GM21825 (cell line): ENCODE measurements around the gene REPIN1.

Experiments
- ATAC-seq: cut with Tn5 transposase; IDR thresholded peaks from one replicate; pipeline ENCODE4 v1.9.1; 2021; ENCODE audit warnings: mild to moderate bottlenecking, moderate library complexity; ENCODE audit not compliant: unreplicated experiment

Gene REPIN1

DNA sequence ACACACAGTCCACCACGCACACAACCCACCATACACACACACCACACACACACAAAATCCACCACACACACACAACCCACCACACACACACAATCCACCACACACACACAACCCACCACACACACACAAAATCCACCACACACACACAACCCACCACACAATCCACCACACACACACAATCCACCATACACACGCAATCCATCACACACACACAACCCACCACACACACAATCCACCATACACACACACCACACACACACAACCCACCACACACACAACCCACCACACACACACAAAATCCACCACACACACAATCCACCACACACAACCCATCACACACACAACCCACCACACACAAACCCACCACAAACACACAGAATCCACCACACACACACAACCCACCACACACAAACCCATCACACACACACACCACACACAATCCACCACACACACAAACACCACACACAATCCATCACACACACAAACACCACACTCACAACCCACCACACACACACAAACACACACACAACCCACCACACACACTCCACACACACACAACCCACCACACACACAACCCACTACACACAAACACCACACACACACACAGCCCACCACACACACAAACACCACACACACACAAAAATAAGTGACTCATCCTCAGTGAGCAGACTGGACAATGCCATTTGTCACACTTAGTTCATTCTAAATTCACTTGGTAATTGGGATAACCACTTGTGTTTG is 8.8 kb upstream of the REPIN1 start:
- no peak for ATAC-seq

DNA sequence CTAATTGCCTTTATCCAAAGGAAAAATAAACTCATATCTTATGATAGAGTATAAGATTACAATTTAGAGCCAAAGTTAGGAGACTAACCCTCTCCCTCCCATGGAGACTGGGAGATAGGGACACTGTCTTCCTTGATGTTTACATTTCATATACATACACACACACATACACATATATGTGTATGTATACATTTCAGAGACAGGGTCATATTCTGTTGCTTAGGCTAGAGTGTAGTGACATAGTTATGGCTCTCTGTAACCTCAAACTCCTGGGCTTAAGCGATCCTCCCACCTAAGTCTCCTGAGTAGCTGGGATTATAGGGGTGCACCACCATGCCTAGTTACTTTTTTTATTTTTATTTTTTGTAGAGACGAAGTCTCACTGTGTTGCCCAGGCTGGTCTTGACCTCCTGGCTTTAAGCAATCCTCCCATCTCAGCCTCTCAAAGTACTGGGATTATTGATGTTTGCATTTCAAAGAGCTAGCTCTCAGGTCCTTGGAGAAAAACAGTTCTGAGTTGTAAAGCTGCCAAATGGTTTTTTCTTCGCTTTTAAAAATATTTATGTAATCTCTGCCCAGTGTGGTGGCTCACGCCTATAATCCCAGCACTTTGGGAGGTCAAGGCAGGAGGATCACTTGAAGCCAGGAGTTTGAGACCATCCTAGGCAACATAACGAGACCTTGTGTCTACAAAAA is 8.1 kb upstream of the REPIN1 start:
- no peak for ATAC-seq

DNA sequence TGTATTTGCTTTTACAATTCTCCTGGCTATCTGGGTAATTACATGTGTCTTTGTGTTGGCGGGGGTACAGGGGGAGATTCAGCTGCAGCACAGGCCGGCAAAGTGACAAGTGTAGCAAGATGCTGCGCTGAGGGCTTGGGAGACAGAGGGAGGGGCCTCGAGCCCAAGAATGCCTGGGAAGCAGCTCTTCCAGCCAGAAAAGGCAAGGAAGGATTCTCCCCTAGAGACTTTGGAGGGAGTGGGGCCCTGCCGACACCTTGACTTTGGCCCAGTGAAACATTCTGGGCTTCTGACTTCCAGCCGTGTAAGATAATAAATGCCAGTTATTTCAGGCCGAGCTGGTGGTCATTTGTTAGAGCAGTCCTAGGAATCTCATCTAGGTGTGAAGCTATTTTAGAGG is 7.2 kb upstream of the REPIN1 start:
- no peak for ATAC-seq

DNA sequence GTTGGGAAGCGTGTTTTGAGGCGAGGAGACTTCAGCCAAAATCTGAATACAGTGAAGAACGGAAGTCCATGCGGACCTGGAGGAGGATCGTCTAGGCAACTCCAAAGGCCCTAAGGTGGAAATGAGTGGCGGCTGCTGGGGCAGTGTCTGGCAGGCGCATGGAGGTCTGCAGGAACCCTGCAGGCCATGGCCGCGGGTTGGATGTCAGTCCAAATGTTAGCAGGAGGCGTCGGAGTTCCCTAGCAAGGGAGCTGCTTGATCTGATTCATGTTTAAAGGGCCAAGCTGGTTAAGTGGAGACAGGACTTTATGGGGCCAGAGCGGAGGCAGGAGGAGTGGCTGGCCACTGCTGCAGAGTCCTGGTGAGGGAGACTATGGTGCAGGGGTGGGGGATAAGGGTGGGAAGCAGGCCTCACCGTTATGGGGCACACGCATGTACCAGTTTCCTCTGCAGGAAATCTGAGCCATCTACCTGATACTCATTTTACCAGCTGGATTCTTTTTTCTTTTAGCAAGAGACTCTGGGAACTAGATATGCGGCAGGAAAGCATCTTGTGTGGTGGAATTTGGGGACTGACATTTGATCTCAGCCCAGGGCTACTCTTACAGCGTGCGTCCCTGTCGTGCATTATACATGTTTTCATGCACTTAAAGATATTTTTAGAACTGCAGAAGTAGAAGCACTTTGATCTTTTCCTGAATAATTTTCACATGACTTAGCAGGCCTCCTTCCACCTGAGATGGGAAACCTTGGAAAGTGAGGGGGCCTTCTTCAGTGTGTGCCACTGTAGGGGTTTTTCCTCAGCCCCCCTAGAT is 6.6 kb upstream of the REPIN1 start:
- ATAC-seq, result no peak

DNA sequence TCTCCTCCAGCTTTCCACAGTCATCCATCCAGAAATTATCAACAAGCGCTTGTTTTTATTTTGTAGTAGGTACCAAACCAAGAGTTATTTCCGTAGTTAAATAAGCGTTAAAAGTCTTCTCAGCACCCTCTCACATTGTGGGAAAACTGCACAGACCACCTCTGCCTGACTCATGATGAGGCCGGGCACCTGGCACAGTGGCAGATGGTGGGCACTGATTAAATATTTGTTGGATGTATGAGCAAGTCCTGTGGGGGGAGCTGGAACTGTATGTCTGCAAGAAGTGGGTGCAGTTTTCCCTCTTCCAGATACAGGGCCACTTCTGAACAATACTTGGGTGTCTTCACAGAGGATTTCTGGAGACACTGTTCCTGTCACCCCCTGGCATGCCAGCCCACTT is 5.3 kb upstream of the REPIN1 start:
- no peak for ATAC-seq

DNA sequence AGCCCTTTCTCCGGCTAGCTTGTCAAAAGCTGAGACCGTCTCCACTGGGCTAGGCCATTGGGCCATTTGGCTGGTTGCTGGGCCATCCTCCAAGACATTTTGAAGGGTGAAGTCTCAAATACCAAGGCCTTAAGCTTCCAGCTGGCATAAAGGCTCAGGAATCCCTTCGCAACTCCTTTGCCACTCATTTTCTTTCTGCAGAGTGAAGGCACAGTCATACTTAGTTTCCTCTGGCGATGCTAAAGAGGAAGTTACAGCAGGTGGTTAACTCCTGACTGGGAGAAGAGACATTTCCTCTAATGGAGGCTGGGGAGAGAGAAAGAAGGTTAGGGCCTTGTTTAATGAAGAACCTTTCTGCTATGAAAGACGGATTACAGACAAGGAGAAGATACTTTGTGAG is 4.8 kb upstream of the REPIN1 start:
- no peak for ATAC-seq

DNA sequence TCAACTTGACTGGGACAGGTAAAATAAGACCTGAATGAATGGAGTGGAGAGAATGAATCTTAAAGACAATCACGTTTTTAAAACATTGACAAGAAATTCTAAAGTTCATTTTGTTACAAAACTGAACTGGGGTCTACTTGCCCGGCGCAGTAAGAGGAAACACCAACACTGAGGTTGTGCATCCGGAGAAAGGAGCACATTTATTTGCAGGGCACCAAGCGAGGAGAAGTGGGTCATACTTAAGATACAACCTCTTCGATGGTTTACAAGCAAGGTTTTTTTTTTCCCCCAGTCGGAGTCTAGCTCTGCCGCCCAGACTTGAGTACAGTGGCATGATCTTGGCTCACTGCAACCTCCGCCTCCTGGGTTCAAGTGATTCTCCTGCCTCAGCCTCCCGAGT is 3.4 kb upstream of the REPIN1 start:
- no peak for ATAC-seq

DNA sequence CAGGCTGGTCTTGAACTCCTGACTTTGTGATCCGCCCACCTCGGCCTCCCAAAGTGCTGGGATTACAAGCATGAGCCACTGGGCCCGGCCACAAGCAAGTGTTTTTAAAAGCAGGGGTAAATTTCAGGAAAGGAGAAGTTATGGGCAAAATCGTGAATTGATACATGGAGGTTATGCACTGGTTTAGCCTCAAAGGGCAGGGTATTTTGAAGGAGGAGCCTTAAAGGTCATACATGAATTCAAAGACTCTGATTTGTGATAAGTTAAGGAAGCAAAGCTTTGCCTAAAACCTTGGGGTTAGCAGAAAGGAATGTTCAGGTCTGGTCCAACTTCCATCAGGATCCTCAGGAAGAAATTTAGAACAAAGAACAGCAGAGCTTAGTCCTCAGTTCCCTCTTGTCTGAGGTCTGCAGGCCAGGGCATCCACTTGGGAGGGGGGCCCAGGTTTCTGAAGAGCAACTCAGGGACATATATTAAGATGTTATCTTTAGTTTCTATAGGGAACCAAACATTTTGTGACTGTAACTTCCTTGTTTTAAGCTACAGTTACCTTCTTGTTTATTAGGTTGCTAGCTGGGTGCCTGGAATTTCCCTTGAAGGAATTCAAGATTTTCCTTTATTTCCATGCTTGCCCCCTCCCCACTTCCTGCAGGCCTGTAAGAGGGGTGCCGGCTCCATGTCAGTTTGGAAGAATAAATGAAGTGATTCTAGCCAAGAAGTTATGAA is 2.8 kb upstream of the REPIN1 start:
- ATAC-seq, result no peak

DNA sequence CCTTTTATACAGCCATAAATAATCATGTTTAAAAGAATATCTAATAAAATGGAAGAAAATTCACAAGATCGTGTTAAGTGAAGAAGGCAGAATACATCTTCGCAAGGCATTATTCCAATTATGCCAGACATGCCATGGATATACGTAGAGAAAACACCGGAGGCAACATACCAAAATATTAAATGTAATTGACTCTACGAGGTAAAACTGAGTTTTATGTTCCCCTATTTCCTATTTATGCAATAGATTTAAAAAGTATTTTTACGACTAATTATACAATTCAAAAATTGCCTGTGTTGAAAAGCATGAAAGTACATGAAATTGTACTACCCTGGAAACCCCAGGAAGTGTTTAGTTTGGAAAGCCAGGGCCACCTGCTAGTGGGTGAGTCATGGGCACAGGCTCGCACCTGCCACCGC is 936 bp upstream of the REPIN1 start:
- ATAC-seq, result no peak

DNA sequence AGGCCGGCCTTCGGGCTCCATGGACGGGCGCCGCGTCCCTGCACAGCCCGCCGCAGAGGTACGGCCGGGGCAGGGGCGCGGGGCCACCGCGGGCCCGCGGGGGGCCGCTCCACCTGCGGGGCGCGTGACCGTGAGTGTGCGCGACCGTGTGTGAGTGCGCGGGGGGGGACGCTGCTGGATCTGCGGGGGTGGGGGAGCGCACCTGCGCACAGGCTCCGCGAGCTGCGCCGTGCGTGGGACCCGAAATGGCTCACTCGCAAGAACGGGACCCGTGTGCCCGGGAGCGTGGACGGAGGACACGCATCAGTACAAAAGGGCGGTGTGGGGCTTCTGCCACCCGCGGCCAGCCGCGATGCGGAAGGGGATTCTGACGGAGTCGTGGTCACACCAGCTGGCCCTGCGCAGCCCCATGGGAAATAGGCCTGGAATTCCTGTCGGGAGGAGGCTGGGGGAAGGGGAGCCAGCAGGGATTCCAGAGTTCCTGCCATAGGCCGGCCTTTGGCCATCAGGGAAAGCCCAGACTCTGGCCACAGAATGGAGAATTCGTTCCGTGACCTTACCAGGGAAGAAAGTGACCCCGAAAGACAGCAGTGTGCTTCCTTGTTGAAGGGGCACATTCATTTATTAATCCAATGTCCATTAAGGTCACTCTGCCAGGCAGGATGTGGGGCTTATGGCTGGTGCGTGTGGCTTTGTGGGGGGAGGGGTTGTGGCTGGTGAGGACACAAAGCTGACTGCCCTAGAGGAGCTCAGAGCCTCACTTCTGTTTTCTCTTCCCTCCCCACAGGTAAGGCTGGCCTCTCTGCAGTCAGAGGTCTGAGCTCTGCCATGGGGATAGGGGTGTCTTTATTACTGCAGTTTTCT is 494 bp downstream of the REPIN1 start:
- peak; percentile 40 for ATAC-seq

DNA sequence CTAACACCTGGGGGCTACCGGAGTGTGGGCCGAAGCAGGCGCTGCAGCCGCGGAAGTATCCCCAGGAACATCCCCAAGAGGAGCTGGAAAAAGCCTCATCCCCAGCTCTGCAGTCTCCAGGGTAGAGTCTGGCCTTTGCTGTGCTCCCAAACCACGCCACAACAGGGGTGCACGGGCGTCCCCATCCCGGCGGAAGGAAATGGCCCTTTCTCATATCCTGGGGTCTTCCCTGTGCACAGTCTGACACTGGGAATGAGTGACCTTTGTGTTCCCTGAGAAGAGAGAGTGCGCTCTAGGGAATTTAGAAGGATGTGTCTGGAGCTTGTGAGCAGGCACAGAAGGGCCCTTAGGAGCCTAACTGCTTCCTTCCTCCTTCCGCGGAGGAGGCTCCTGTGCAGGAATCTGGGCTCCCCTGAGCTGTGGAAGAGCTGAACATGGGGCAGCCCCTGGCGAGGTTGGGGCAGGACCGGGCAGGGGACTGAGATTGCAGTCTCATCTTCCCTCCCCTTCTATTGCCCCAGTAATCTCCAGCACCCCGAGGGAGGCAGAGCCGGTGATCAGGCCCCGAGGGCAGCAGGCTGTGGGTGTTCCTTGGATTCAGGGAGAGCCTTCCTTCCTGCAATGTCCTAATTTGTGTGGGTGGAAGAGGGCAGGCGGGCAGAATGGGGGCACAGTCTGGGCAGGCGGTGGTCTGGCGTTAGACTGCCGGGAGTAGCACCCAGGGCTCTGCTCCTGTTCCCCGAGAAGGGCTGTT is 1.3 kb downstream of the REPIN1 start:
- ATAC-seq, result no peak

DNA sequence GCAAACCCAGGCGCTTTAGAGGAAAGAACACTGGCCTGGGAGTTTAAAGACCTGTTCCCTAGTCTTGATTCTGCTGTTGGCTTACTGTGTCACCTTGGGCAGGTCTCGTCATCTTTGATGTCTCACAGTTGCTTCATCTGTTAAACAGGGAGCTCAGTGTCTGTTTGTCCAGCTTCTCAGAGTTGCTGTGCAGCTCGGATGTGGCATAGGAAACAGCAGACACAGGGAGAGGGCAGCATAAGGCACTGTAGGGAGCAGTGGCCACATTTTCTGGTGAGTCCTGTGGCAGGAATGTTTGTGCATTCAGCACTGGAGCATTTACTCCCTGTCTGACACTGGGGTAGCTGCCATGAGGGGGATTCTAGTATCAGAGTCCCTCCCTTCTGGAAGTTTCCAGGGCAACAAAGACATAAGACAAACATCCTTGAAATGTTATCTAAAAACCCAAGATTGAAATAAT is 2.0 kb downstream of the REPIN1 start:
- no peak for ATAC-seq

DNA sequence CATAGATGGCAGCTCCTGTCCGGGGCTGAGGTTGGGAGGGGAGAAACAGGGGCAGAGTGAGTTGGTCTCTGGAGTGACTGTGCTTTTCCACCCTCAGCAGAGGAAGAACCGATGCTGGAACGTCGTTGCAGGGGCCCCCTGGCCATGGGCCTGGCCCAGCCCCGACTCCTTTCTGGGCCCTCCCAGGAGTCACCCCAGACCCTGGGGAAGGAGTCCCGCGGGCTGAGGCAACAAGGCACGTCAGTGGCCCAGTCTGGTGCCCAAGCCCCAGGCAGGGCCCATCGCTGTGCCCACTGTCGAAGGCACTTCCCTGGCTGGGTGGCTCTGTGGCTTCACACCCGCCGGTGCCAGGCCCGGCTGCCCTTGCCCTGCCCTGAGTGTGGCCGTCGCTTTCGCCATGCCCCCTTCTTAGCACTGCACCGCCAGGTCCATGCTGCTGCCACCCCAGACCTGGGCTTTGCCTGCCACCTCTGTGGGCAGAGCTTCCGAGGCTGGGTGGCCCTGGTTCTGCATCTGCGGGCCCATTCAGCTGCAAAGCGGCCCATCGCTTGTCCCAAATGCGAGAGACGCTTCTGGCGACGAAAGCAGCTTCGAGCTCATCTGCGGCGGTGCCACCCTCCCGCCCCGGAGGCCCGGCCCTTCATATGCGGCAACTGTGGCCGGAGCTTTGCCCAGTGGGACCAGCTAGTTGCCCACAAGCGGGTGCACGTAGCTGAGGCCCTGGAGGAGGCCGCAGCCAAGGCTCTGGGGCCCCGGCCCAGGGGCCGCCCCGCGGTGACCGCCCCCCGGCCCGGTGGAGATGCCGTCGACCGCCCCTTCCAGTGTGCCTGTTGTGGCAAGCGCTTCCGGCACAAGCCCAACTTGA is 2.7 kb downstream of the REPIN1 start:
- ATAC-seq, result no peak

DNA sequence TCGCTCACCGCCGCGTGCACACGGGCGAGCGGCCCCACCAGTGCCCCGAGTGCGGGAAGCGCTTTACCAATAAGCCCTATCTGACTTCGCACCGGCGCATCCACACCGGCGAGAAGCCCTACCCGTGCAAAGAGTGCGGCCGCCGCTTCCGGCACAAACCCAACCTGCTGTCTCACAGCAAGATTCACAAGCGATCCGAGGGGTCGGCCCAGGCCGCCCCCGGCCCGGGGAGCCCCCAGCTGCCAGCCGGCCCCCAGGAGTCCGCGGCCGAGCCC is 3.3 kb downstream of the REPIN1 start:
- ATAC-seq, result no peak

DNA sequence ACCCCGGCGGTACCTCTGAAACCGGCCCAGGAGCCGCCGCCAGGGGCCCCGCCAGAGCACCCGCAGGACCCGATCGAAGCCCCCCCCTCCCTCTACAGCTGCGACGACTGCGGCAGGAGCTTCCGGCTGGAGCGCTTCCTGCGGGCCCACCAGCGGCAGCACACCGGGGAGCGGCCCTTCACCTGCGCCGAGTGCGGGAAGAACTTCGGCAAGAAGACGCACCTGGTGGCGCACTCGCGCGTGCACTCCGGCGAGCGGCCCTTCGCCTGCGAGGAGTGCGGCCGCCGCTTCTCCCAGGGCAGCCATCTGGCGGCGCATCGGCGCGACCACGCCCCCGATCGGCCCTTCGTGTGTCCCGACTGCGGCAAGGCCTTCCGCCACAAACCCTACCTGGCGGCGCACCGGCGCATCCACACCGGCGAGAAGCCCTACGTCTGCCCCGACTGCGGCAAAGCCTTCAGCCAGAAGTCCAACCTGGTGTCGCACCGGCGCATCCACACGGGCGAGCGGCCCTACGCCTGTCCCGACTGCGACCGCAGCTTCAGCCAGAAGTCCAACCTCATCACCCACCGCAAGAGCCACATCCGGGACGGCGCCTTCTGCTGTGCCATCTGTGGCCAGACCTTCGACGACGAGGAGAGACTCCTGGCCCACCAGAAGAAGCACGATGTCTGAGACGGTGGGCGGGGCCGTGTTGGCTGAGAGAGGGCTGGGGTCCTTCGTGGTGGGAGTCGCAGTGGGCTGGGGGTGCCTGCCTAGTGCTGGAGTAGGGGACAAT is 3.8 kb downstream of the REPIN1 start:
- no peak for ATAC-seq

DNA sequence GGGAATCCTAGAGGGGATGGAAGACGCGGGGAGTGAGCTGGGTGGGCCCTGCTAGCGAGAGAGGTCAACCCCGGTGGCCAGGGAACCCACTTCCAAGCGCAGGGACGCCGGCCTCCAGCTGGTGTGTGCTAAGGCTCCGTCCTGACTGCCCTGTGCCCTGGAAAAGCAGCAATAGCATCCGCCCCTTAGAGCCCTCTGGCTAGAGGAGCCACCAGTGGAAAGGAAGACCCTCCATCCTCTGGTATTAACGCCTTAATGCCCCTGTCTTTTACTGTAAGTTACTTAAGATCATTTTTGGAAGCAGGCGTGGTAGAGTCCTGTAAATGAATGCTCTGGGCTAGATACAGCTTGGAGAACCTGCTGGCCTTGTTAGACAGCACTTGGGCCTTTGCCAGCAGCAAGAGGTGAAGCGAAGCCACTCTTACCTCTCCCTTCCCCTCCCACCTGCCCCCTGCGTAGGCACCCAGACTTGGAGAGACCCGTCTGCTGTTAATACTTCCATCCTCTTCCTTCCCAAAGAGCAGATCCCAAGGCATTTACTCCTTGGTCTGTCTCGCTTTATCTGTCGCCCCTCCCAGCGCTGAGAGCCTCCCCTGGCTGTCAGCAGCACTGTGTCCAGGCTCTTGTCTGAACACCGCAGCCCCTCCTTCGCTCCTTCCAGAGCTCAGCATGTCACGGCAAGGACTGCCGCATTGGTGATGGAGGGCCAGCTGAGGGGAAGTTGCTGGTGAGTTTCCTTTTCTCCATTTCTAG is 4.6 kb downstream of the REPIN1 start:
- ATAC-seq, result no peak

DNA sequence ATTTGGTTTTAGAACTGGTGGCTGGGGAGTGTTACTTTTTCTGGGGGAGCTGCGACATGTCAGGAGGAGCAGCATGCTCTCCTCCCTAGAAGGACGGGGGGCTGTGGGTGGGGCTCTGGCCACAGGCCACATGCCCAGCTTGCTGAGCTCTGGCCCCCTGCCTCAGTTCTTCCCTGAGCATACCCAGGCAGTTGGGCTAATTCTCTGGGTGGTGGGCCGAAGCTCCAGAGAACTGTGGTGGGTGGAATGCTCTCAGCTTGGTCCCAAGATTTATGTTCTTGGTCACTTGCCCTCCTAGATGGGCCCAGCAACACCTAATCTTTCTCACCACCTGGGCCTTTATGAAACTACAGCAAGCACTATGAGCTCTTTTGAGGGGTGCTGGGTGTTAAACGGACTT is 5.4 kb downstream of the REPIN1 start:
- no peak for ATAC-seq
